HG02885 (cell line): Measurements from ENCODE around the gene LBP.

Source experiments
- ATAC-seq: cut with Tn5 transposase; IDR thresholded peaks from one replicate; pipeline ENCODE4 v1.9.1; 2021; ENCODE audit warnings: mild to moderate bottlenecking; ENCODE audit not compliant: unreplicated experiment, poor library complexity

The LBP gene

GRCh38 chr20:38426006-38426897, 80.0 kb downstream of the LBP start:
- ATAC-seq: no peak
